Measurements from ENCODE around the gene FKBP9.

FKBP9 gene

DNA sequence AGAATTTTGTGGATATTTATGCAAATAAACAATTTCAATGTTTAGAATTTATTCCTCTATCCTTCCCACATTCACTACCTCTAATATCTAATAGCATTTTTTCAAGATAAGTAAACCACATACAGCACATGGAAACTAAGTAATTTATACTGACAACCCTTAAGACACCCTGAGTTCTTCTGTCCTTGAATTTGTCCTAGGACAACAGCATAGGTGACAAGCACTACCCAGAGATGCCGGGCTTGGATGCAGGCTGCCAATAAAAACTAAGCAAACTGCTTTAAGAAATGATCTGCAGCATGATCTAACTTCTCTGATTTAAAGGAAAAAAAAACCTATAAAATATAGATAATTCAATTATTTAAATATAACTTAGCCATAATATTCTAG is 82.7 kb downstream of the FKBP9 start:
- H3F3A ChIP-seq (ENCODE audit: control insufficient read depth, insufficient read depth), result peaks cover 33% of the 10 kb centered on the region
- no peaks in the 10 kb centered on the region for H3K27me3 ChIP-seq (ENCODE audit: control insufficient read depth, low read length)
- no peaks in the 10 kb centered on the region for H3K9me3 ChIP-seq (ENCODE audit: control insufficient read depth, insufficient read depth, low read length)
- no peak for TF ChIP-seq EZH2phosphoT487 (IDR thresholded peaks at IDR 0.05; ENCODE audit: borderline replicate concordance, low read length)
- TF ChIP-seq, protein P1, sequence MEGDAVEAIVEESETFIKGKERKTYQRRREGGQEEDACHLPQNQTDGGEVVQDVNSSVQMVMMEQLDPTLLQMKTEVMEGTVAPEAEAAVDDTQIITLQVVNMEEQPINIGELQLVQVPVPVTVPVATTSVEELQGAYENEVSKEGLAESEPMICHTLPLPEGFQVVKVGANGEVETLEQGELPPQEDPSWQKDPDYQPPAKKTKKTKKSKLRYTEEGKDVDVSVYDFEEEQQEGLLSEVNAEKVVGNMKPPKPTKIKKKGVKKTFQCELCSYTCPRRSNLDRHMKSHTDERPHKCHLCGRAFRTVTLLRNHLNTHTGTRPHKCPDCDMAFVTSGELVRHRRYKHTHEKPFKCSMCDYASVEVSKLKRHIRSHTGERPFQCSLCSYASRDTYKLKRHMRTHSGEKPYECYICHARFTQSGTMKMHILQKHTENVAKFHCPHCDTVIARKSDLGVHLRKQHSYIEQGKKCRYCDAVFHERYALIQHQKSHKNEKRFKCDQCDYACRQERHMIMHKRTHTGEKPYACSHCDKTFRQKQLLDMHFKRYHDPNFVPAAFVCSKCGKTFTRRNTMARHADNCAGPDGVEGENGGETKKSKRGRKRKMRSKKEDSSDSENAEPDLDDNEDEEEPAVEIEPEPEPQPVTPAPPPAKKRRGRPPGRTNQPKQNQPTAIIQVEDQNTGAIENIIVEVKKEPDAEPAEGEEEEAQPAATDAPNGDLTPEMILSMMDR (IDR thresholded peaks at IDR 0.05; ENCODE audit: low read depth, low read length, poor library complexity, severe bottlenecking), result no peak
- peaks cover 99% of the 10 kb centered on the region for H3K79me2 ChIP-seq (ENCODE audit: control insufficient read depth, low read length)
- peak overlapping the region; percentile 70 for H3K4me3 ChIP-seq (ENCODE audit: low read length)
- H3K27ac ChIP-seq (ENCODE audit: low read depth, low read length), result peak overlapping the region; percentile 86
- H3K9me2 ChIP-seq (replicated peaks; ENCODE audit: control insufficient read depth, low read length), result no peaks in the 10 kb centered on the region
- peak overlapping the region; percentile 81 for H3K4me2 ChIP-seq (ENCODE audit: low read length)
- peaks cover 14% of the 10 kb centered on the region for H3K36me3 ChIP-seq (ENCODE audit: control insufficient read depth, low read length)
- peaks cover 31% of the 10 kb centered on the region for H4K20me1 ChIP-seq (ENCODE audit: control insufficient read depth, insufficient read depth, low read depth, low read length)
- peaks cover 70% of the 10 kb centered on the region for H3K4me1 ChIP-seq (ENCODE audit: control insufficient read depth, low read length)

DNA sequence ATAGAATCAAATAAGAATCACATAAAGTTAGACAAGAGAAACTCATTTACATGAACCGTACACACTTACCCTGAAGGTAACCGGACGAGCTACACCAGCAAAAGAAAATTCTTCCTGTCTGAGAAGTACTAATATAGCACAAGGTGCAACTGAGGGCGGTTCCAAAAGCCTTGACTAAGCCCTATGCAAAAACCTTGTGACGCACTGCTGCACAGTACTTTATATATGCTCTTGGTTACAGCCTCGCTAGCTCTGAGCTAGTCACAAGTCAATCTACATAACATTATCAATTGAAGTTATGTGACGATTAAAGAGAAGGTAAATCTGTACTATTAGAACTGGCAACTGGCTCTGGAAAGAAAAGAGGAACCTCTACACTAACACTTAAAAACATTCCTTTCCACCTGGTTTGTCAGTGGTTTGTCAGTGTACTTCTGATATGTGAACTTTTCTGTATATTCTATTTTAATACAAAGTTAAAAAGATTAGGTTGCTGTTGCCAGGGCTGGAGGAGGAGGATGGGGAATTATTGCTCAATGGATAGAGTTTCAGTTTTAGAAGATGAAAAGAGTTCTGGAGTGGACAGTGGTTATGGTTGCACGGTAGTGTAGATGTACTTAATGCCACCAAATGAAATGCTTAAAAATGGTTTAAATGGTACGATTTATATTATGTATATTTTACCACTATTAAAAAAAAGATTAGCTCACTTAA is 83.7 kb downstream of the FKBP9 start:
- Histone ChIP-seq H3K4me1 (ENCODE audit: control insufficient read depth, low read length) (peaks cover 80% of the 10 kb centered on the region), H3K36me3 (ENCODE audit: control insufficient read depth, low read length) (peaks cover 9% of the 10 kb centered on the region), H3K9me2 (replicated peaks; ENCODE audit: control insufficient read depth, low read length) (no peaks in the 10 kb centered on the region), H3F3A (ENCODE audit: control insufficient read depth, insufficient read depth) (peaks cover 37% of the 10 kb centered on the region), H3K9me3 (ENCODE audit: control insufficient read depth, insufficient read depth, low read length) (no peaks in the 10 kb centered on the region), H3K4me2 (ENCODE audit: low read length) (peak overlapping the region; percentile 81), H3K79me2 (ENCODE audit: control insufficient read depth, low read length) (peaks cover 99% of the 10 kb centered on the region), H3K27ac (ENCODE audit: low read depth, low read length) (peak overlapping the region; percentile 86), H4K20me1 (ENCODE audit: control insufficient read depth, insufficient read depth, low read depth, low read length) (peaks cover 35% of the 10 kb centered on the region), H3K27me3 (ENCODE audit: control insufficient read depth, low read length) (no peaks in the 10 kb centered on the region), H3K4me3 (ENCODE audit: low read length) (peak overlapping the region; percentile 70)
- no peak for TF ChIP-seq EZH2phosphoT487 (IDR thresholded peaks at IDR 0.05; ENCODE audit: borderline replicate concordance, low read length)
- TF ChIP-seq, protein P1 (IDR thresholded peaks at IDR 0.05; ENCODE audit: low read depth, low read length, poor library complexity, severe bottlenecking), result no peak

DNA sequence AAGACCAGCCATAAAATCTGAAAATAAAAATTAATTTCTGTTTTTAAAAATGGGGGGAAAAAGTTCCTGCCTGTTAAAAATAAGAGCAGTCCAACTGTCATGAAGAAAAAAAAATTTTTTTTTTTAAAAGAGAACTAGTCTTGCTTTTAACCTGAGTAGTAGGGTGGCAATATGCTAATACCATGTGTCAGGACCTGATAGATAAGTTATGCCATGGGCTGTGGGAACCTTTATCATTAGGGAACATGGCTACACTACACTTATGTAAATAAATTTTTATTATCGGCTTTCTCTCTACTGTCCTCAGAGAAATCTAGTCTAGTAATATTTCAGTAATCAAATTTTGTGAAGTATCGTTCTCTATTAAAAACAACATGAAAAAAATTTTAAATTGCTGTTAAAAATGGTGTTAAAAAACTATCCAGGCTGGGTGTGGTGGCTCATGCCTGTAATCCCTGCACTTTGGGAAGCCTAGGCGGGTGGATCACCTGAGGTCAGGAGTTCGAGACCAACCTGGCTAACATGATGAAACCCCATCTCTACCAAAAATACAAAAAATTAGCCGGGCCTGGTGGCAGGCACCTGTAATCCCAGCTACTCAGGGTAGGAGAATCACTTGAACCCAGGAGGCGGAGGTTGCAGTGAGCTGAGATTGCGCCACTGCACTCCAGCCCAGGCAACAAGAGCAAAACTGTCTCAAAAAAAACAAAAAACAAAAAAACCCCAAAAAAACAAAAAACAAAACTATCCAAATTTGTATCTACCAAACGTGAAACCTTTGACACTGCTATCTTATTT is 84.6 kb downstream of the FKBP9 start:
- H3K9me3 ChIP-seq (ENCODE audit: control insufficient read depth, insufficient read depth, low read length), result no peaks in the 10 kb centered on the region
- H4K20me1 ChIP-seq (ENCODE audit: control insufficient read depth, insufficient read depth, low read depth, low read length), result peaks cover 42% of the 10 kb centered on the region
- TF ChIP-seq EZH2phosphoT487 (IDR thresholded peaks at IDR 0.05; ENCODE audit: borderline replicate concordance, low read length), result no peak
- TF ChIP-seq, protein P1 (IDR thresholded peaks at IDR 0.05; ENCODE audit: low read depth, low read length, poor library complexity, severe bottlenecking), result no peak
- H3K79me2 ChIP-seq (ENCODE audit: control insufficient read depth, low read length), result peaks cover 100% of the 10 kb centered on the region
- peaks cover 37% of the 10 kb centered on the region for H3F3A ChIP-seq (ENCODE audit: control insufficient read depth, insufficient read depth)
- H3K4me3 ChIP-seq (ENCODE audit: low read length), result peak overlapping the region; percentile 70
- peak overlapping the region; percentile 86 for H3K27ac ChIP-seq (ENCODE audit: low read depth, low read length)
- H3K4me2 ChIP-seq (ENCODE audit: low read length), result peak overlapping the region; percentile 81
- peaks cover 4% of the 10 kb centered on the region; the same call in 1 of the 2 replicates for H3K36me3 ChIP-seq (ENCODE audit: control insufficient read depth, low read length)
- H3K27me3 ChIP-seq (ENCODE audit: control insufficient read depth, low read length), result no peaks in the 10 kb centered on the region
- peaks cover 89% of the 10 kb centered on the region for H3K4me1 ChIP-seq (ENCODE audit: control insufficient read depth, low read length)
- no peaks in the 10 kb centered on the region for H3K9me2 ChIP-seq (replicated peaks; ENCODE audit: control insufficient read depth, low read length)

Data from DOHH2 (cell line).